ENCODE measurements around the gene DAP. TPM values are rescaled to one million over a fixed set of nuclear protein-coding genes. Genes with fewer than 3 reads are reported as not detected.

The DAP gene
- total RNA-seq, 1 experiment from 2014 or later = 47.2 TPM

DNA sequence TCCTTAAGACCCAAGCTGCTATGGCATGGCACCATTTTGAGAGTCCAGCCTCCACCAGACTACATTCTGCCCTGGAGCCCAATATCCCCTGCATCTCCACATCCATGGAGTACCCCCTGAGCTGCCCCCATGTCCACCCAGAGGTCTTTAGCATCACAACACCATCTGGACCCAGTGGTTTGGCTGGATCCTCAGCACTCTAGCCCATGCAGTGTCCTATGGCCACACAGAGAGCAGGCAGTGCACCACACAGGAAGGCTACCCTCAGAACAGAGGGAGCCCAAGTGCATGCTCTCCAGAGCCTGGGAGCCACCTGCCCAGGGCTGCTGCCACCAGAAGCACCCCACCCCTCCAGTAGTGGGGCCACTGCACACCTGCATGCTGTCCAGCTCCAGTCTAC is 18.6 kb upstream of the DAP start:
- H3K27ac ChIP-seq (ENCODE audit: insufficient read length, low read depth, low read length) = no peak overlapping the region
- no peak for DNase-seq
- no peak overlapping the region for H3K14ac ChIP-seq (ENCODE audit: insufficient read depth, low read length)
- peaks cover 17 to 18% of the 10 kb centered on the region in 2 experiments for H3K9me3 Mint-ChIP-seq
- no peak overlapping the region for H4K8ac ChIP-seq (replicated peaks; ENCODE audit: insufficient read length, low read depth, low read length)
- H3K9ac ChIP-seq (ENCODE audit: extremely low read depth, insufficient read length, low read length) = no peak overlapping the region
- no peaks in the 10 kb centered on the region for H3K4me1 Mint-ChIP-seq
- no peak overlapping the region for H2BK5ac ChIP-seq (ENCODE audit: insufficient read length, low read length)
- no peak overlapping the region for H3K56ac ChIP-seq (ENCODE audit: insufficient read length, low read depth, low read length)
- H3K79me1 ChIP-seq (ENCODE audit: insufficient read depth, low read depth, low read length, poor library complexity, severe bottlenecking) = no peaks in the 10 kb centered on the region
- H4K5ac ChIP-seq (ENCODE audit: insufficient read length, low read depth, low read length) = no peak overlapping the region
- H3T11ph ChIP-seq (ENCODE audit: low read length) = no peak overlapping the region
- peaks cover 3 to 12% (median 9%) of the 10 kb centered on the region in 3 experiments; a peak in 4 of 7 replicates for H3K36me3 Mint-ChIP-seq (ENCODE audit: insufficient read depth in 1 of 3, low read depth in 3 of 3)
- H3K27me3 Mint-ChIP-seq (ENCODE audit: low read depth) = peaks cover 23% of the 10 kb centered on the region
- peaks cover 12% of the 10 kb centered on the region for H3K9me3 ChIP-seq (ENCODE audit: control insufficient read depth, low read depth, low read length)
- H3K4me2 ChIP-seq (ENCODE audit: insufficient read depth, insufficient read length, low read length) = no peak overlapping the region
- no peaks in the 10 kb centered on the region for H3K4me1 ChIP-seq (ENCODE audit: insufficient read depth, low read length)
- TF ChIP-seq, protein P1, sequence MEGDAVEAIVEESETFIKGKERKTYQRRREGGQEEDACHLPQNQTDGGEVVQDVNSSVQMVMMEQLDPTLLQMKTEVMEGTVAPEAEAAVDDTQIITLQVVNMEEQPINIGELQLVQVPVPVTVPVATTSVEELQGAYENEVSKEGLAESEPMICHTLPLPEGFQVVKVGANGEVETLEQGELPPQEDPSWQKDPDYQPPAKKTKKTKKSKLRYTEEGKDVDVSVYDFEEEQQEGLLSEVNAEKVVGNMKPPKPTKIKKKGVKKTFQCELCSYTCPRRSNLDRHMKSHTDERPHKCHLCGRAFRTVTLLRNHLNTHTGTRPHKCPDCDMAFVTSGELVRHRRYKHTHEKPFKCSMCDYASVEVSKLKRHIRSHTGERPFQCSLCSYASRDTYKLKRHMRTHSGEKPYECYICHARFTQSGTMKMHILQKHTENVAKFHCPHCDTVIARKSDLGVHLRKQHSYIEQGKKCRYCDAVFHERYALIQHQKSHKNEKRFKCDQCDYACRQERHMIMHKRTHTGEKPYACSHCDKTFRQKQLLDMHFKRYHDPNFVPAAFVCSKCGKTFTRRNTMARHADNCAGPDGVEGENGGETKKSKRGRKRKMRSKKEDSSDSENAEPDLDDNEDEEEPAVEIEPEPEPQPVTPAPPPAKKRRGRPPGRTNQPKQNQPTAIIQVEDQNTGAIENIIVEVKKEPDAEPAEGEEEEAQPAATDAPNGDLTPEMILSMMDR (conservative IDR thresholded peaks at IDR 0.05) = no peak
- H3K79me2 ChIP-seq (ENCODE audit: insufficient read depth, low read length) = no peaks in the 10 kb centered on the region
- H2BK20ac ChIP-seq (ENCODE audit: low read depth, low read length, poor library complexity, severe bottlenecking) = no peak overlapping the region
- no peaks in the 10 kb centered on the region for H3K27me3 ChIP-seq (ENCODE audit: insufficient read depth, low read length)
- H3K23ac ChIP-seq (ENCODE audit: insufficient read length, low read depth, low read length) = no peak overlapping the region
- H2AK5ac ChIP-seq (ENCODE audit: insufficient read length, low read length) = no peak overlapping the region
- H3K4me3 Mint-ChIP-seq = no peak overlapping the region
- no peak overlapping the region for H2AFZ ChIP-seq (ENCODE audit: low read length)
- no peaks in the 10 kb centered on the region for H4K20me1 ChIP-seq (ENCODE audit: control insufficient read depth, insufficient read depth, insufficient read length)
- no peak overlapping the region for H3K27ac Mint-ChIP-seq
- H3K18ac ChIP-seq (ENCODE audit: insufficient read length, low read depth, low read length) = no peak overlapping the region
- no peak overlapping the region for H2BK15ac ChIP-seq (ENCODE audit: low read depth, low read length)
- H3K23me2 ChIP-seq (ENCODE audit: insufficient read length, low read depth, low read length, poor library complexity, severe bottlenecking) = no peaks in the 10 kb centered on the region
- H3K4ac ChIP-seq (ENCODE audit: low read depth, low read length) = no peak overlapping the region
- H2BK120ac ChIP-seq (ENCODE audit: low read depth, low read length, poor library complexity, severe bottlenecking) = no peak overlapping the region
- H4K91ac ChIP-seq (ENCODE audit: insufficient read length, low read depth, low read length) = no peak overlapping the region
- H2BK12ac ChIP-seq (ENCODE audit: insufficient read length, low read depth, low read length) = no peak overlapping the region

All from H9 (cell line).